Keratinocyte (primary cell): ENCODE results near the gene INSIG1. TPM values are rescaled to one million over a fixed set of nuclear protein-coding genes. Genes with fewer than 3 reads are reported as not detected.

Experiments
- DNase-seq: peaks from one replicate; pipeline ENCODE4 v3.0.0-alpha.2; 2011; ENCODE audit warnings: low read depth, missing footprints, low spot score
- FAIRE-seq: peaks from 2 replicates; lab custom pipeline; 2011; peaks lifted over from hg19 to GRCh38; lab: Jason Lieb, UNC
- H2AFZ ChIP-seq: 2 replicates; pipeline ENCODE4 v1.6.0; 2012; ENCODE audit warnings: low read length, control low read depth, inconsistent platforms; ENCODE audit not compliant: control insufficient read depth
- H3K27ac ChIP-seq: 2 replicates; pipeline ENCODE4 v1.5.1; 2011; ENCODE audit warnings: low read length; ENCODE audit not compliant: control insufficient read depth, insufficient read depth
- H3K27me3 ChIP-seq: 3 replicates; pipeline ENCODE4 v1.6.0; 2011; ENCODE audit warnings: low read length; ENCODE audit not compliant: control insufficient read depth, insufficient read depth; ENCODE audit errors: extremely low read depth
- H3K36me3 ChIP-seq, 2 experiments: 2 replicates in 1 of 2; 3 replicates in 1 of 2; pipeline ENCODE4 v1.5.1; 2011; ENCODE audit warnings: low read length in 2 of 2, mild to moderate bottlenecking in 1 of 2; ENCODE audit not compliant: control insufficient read depth in 2 of 2, insufficient read depth in 2 of 2; ENCODE audit errors: extremely low read depth in 1 of 2
- H3K4me1 ChIP-seq: 3 replicates; pipeline ENCODE4 v1.5.1; 2011; ENCODE audit warnings: low read length; ENCODE audit not compliant: control insufficient read depth, insufficient read depth; ENCODE audit errors: extremely low read depth
- H3K4me2 ChIP-seq: 3 replicates; pipeline ENCODE4 v1.6.0; 2011; ENCODE audit warnings: low read depth, low read length; ENCODE audit not compliant: control insufficient read depth, insufficient read depth; ENCODE audit errors: extremely low read depth
- H3K4me3 ChIP-seq, 3 experiments: fragments of 200-600 bp in 1 of 3; sonication (generic) in 1 of 3; 2 replicates in 2 of 3; 3 replicates in 1 of 3; pipeline ENCODE4 v1.5.1; 2011 to 2016; ENCODE audit warnings: low read length in 3 of 3, mild to moderate bottlenecking in 3 of 3, control low read depth in 2 of 3, inconsistent platforms in 1 of 3, low read depth in 1 of 3, mixed read lengths in 1 of 3, mixed run types in 1 of 3, moderate library complexity in 1 of 3; ENCODE audit not compliant: control insufficient read depth in 2 of 3, insufficient read depth in 2 of 3; ENCODE audit errors: extremely low read depth in 1 of 3
- H3K79me2 ChIP-seq: 2 replicates; pipeline ENCODE4 v1.6.0; 2012; ENCODE audit warnings: low read length; ENCODE audit not compliant: control insufficient read depth, insufficient read depth
- H3K9ac ChIP-seq: 3 replicates; pipeline ENCODE4 v1.6.0; 2011; ENCODE audit warnings: low read length; ENCODE audit not compliant: control insufficient read depth, insufficient read depth; ENCODE audit errors: extremely low read depth
- H3K9me1 ChIP-seq: 3 replicates; pipeline ENCODE4 v1.6.0; 2011; ENCODE audit warnings: low read length; ENCODE audit not compliant: control insufficient read depth, insufficient read depth; ENCODE audit errors: extremely low read depth
- H3K9me3 ChIP-seq: 2 replicates; pipeline ENCODE4 v1.5.1; 2012; ENCODE audit warnings: low read depth, low read length; ENCODE audit not compliant: control insufficient read depth
- H4K20me1 ChIP-seq: 3 replicates; pipeline ENCODE4 v1.6.0; 2011; ENCODE audit warnings: low read length; ENCODE audit not compliant: control insufficient read depth, insufficient read depth; ENCODE audit errors: extremely low read depth
- EZH2 ChIP-seq: IDR thresholded peaks from one replicate; pipeline ENCODE4 v1.6.1; 2012; ENCODE audit warnings: inconsistent platforms, mild to moderate bottlenecking, low read length, moderate library complexity
- dilution Hi-C: fragments of 300-500 bp; cut with MboI; formaldehyde crosslinking; loops from one replicate; pipeline ENCODE4 v1.7.0; 2020; ENCODE audit warnings: low sequenced_read_pairs; ENCODE audit not compliant: extremely low pct_ligation_motif_present
- polyA plus RNA-seq, 5 experiments: library from polyadenylated mRNA; depleted of rRNA in 3 of 5; stranded (reverse) in 3 of 5; stranded (forward) in 1 of 5; unstranded in 1 of 5; fragments of >200 nt; gene quantifications; 1 replicate in 1 of 5; 2 replicates in 3 of 5; 3 replicates in 1 of 5; pipeline versions ENCODE4 v1.2.1 to v1.2.3, GENCODE V29; 2011 to 2012; ENCODE audit warnings: missing spikeins in 2 of 5, low read depth in 1 of 5, low replicate concordance in 1 of 5
- TF ChIP-seq, protein P1 (sequence below), 3 experiments: IDR thresholded peaks in 1 of 3; conservative IDR thresholded peaks in 1 of 3; optimal IDR thresholded peaks in 1 of 3; 2 replicates in 2 of 3; 3 replicates in 1 of 3; pipeline versions ENCODE3 to v1.5.1; 2011; ENCODE audit warnings: low read length in 3 of 3, mild to moderate bottlenecking in 3 of 3, moderate library complexity in 2 of 3, control low read depth in 1 of 3, inconsistent platforms in 1 of 3; ENCODE audit not compliant: insufficient read depth in 2 of 3; ENCODE audit errors: extremely low read depth in 1 of 3

Gene INSIG1
- polyA plus RNA-seq, 1 donor (not counting 4 experiments of a cell fraction or from before 2014, with no cell fraction given): 104 TPM

- Histone ChIP-seq H3K9ac (no peak overlapping the region), H3K27ac (no peak overlapping the region), H3K4me1 (no peaks in the 10 kb centered on the region), H3K4me3 (no peak overlapping the region), H3K27me3 (no peaks in the 10 kb centered on the region), H3K4me2 (no peak overlapping the region), H3K9me3 (peaks cover 3% of the 10 kb centered on the region), H3K79me2 (no peaks in the 10 kb centered on the region), H3K36me3 (no peaks in the 10 kb centered on the region), H3K9me1 (no peaks in the 10 kb centered on the region), H2AFZ (no peak overlapping the region), H4K20me1 (no peaks in the 10 kb centered on the region)
- DNase-seq: no peak
- TF ChIP-seq, protein P1, sequence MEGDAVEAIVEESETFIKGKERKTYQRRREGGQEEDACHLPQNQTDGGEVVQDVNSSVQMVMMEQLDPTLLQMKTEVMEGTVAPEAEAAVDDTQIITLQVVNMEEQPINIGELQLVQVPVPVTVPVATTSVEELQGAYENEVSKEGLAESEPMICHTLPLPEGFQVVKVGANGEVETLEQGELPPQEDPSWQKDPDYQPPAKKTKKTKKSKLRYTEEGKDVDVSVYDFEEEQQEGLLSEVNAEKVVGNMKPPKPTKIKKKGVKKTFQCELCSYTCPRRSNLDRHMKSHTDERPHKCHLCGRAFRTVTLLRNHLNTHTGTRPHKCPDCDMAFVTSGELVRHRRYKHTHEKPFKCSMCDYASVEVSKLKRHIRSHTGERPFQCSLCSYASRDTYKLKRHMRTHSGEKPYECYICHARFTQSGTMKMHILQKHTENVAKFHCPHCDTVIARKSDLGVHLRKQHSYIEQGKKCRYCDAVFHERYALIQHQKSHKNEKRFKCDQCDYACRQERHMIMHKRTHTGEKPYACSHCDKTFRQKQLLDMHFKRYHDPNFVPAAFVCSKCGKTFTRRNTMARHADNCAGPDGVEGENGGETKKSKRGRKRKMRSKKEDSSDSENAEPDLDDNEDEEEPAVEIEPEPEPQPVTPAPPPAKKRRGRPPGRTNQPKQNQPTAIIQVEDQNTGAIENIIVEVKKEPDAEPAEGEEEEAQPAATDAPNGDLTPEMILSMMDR (optimal IDR thresholded peaks at IDR 0.05 in 1 of 3, IDR thresholded peaks at IDR 0.05 in 1 of 3, conservative IDR thresholded peaks at IDR 0.05 in 1 of 3; ENCODE audit: extremely low read depth in 1 of 3, insufficient read depth in 2 of 3, low read length in 3 of 3): no peak
- TF ChIP-seq EZH2: no peak
- dilution Hi-C loops: no loop called here
- no peak for FAIRE-seq
These were observed 26.6 kb downstream of the INSIG1 start for GRCh38 chr7:155324012-155324917.

DNA sequence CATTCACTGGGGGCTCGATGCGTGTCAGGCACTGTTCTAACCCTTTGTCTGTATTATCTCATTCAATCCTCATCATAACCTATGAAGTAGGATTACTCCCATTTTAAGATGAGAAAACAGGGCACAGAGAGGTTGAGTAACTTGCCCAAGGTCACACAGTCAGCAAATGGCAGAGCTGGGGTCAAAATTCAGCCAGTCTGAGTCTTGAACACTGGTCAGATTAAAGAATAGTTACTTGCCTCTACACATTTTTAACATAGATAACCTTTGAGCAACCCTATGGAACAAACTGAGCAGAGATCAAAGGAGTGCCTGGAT, 27.2 kb downstream of the INSIG1 start:
- no peaks in the 10 kb centered on the region for H3K4me1 ChIP-seq
- FAIRE-seq (no peak), DNase-seq (no peak)
- H3K79me2 ChIP-seq: no peaks in the 10 kb centered on the region
- H4K20me1 ChIP-seq: no peaks in the 10 kb centered on the region
- no peak for TF ChIP-seq EZH2
- H2AFZ ChIP-seq: no peak overlapping the region
- H3K9me3 ChIP-seq: peaks cover 3% of the 10 kb centered on the region
- H3K27ac ChIP-seq: no peak overlapping the region
- H3K4me2 ChIP-seq: no peak overlapping the region
- dilution Hi-C loops: no loop called here
- H3K36me3 ChIP-seq: no peaks in the 10 kb centered on the region
- H3K4me3 ChIP-seq: no peak overlapping the region
- no peaks in the 10 kb centered on the region for H3K9me1 ChIP-seq
- H3K9ac ChIP-seq: no peak overlapping the region
- H3K27me3 ChIP-seq: no peaks in the 10 kb centered on the region
